Activated naive CD8-positive, alpha-beta T cell treated with anti-CD3 and anti-CD28 coated beads for 36 hours (primary cell): ENCODE results near the gene SH3BP1. TPM values are rescaled to one million over a fixed set of nuclear protein-coding genes. Genes with fewer than 3 reads are reported as not detected.

Experiments
- DNase-seq: peaks from one replicate; pipeline ENCODE4 v3.0.0; 2021
- H3K27ac Mint-ChIP-seq: one replicate; pipeline ENCODE4 v1.8.0; 2022; ENCODE audit warnings: mild to moderate bottlenecking, moderate library complexity, mixed read lengths
- H3K27me3 Mint-ChIP-seq: one replicate; pipeline ENCODE4 v1.8.0; 2022; ENCODE audit warnings: mild to moderate bottlenecking, mixed read lengths
- H3K36me3 Mint-ChIP-seq: one replicate; pipeline ENCODE4 v1.8.0; 2021; ENCODE audit warnings: mild to moderate bottlenecking, mixed read lengths
- H3K4me1 Mint-ChIP-seq: one replicate; pipeline ENCODE4 v1.8.0; 2021; ENCODE audit warnings: mixed read lengths
- H3K4me3 Mint-ChIP-seq: one replicate; pipeline ENCODE4 v1.8.0; 2022; ENCODE audit warnings: mild to moderate bottlenecking, moderate library complexity, mixed read lengths
- H3K9me3 Mint-ChIP-seq: one replicate; pipeline ENCODE4 v1.8.0; 2022; ENCODE audit warnings: mixed read lengths
- total RNA-seq, 2 experiments: library from RNA; stranded (reverse); gene quantifications; one replicate each; pipeline ENCODE4 v1.2.3, GENCODE V29; 2021

Gene SH3BP1
- total RNA-seq, 2 experiments from 2014 or later: 90.8 to 103 TPM

DNA sequence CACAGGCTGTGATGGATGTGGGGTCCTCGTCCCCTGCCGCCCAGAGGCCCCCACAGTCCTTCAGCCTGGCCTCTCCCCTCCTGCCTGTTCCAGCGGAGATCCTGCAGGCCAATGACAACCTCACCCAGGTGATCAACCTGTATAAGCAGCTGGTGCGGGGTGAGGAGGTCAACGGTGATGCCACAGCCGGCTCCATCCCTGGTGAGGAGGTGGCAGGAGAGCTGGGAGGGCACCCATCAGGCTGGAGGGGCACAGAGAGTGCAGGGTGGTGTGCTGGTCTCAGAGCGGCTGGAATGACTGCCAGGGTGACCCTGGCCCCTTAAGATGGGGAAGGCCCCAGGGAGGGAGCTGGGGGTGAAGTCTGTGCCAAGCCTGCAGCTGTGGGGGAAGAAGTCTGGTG, 14.6 kb upstream of the SH3BP1 start:
- no peak for DNase-seq
- no peaks in the 10 kb centered on the region for H3K27me3 Mint-ChIP-seq
- peaks cover 47% of the 10 kb centered on the region for H3K4me1 Mint-ChIP-seq
- H3K36me3 Mint-ChIP-seq: peaks cover 17% of the 10 kb centered on the region
- H3K27ac Mint-ChIP-seq: peak overlapping the region; percentile 95
- no peaks in the 10 kb centered on the region for H3K9me3 Mint-ChIP-seq
- H3K4me3 Mint-ChIP-seq: peak overlapping the region; percentile 10

DNA sequence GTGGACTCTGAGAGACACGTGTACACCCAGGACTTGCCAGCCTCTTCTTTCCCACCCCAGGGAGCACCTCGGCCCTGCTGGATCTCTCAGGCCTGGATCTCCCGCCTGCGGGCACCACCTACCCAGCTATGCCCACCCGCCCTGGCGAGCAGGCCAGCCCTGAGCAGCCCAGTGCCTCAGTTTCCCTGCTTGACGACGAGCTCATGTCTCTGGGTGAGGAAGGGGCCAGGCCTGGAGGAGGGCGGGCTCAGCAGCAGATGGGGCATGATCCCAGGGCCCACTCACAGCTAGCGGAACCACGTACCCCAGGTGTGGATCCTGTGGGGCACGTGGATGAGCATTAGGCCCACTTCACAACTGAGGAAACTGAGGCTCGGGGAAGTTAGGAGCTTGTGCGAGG, 13.7 kb upstream of the SH3BP1 start:
- no peak overlapping the region for H3K4me3 Mint-ChIP-seq
- H3K9me3 Mint-ChIP-seq: no peaks in the 10 kb centered on the region
- no peaks in the 10 kb centered on the region for H3K27me3 Mint-ChIP-seq
- peak overlapping the region; percentile 95 for H3K27ac Mint-ChIP-seq
- no peak for DNase-seq
- H3K36me3 Mint-ChIP-seq: peaks cover 16% of the 10 kb centered on the region
- peaks cover 47% of the 10 kb centered on the region for H3K4me1 Mint-ChIP-seq

DNA sequence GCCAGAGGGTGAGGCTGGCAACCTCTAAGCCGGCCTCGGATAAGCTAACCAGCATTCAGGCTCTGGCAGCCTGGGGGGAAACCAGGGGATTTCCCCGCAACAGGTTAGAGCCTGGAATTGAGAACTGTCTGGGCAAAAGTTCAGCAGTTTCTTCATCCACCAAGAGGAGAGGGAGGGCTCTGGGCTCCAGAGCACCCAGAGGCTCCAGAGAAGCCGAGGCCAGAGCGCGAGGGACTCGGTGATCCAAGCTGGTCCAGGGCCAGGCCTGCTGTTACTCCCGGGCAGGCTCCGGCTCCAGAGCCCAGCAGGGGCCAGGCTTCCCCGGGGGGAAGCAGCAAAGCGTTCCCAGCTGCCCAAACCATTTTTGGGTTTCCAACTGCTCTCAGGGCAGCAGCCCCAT, 13.3 kb upstream of the SH3BP1 start:
- Mint-ChIP-seq H3K9me3 (no peaks in the 10 kb centered on the region), H3K27me3 (no peaks in the 10 kb centered on the region), H3K4me3 (peak overlapping the region; percentile 14), H3K27ac (peak overlapping the region; percentile 95), H3K4me1 (peaks cover 47% of the 10 kb centered on the region), H3K36me3 (peaks cover 16% of the 10 kb centered on the region)
- DNase-seq: no peak

DNA sequence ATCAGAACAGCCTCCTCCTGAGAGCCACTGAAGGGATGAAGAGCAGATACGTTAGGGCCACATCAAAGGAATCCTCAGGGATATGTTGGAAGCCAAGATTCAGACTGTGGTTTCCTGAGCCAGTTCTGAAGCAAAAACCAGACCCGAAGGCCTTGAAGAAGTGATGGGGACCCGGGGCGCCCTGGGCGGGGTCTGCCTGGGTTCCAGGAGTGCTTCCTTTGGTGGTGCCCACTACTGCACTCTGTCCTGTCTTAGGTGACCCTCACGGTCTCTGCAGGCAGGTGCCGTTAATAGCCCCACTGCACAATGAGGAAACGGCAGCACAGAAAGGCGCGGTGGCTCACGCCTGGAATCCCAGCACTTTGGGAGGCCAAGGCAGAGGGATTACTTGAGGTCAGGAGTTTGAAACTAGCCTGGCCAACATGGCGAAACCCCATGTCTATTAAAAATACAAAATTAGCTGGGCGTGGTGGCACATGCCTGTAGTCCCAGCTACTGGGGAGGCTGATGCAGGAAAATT, 12.9 kb upstream of the SH3BP1 start:
- Mint-ChIP-seq H3K27ac (peak overlapping the region; percentile 95), H3K4me3 (peak overlapping the region; percentile 63), H3K9me3 (no peaks in the 10 kb centered on the region), H3K4me1 (peaks cover 52% of the 10 kb centered on the region), H3K36me3 (peaks cover 16% of the 10 kb centered on the region), H3K27me3 (no peaks in the 10 kb centered on the region)
- DNase-seq: no peak

DNA sequence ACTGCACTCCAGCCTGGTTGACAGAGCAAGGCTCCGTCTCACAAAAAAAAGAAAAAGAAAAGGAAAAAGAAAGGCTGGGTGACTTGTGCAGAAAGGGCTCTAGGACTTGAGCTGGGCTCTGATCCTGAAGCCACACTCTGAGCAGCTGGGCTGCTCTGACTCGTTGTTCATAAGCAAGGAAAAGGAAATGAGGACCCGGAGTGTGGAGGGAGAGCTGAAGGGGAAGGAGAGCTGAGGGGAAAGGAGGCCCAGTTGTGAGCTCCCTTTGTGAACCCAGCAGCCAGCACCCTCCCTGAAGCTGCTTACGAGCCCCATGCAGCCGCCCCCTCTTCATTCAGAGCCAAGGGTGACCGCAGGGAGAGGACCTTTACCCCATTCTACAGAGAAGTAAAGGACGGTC, 12.3 kb upstream of the SH3BP1 start:
- Mint-ChIP-seq H3K27me3 (no peaks in the 10 kb centered on the region), H3K9me3 (no peaks in the 10 kb centered on the region), H3K4me3 (peak overlapping the region; percentile 63), H3K4me1 (peaks cover 56% of the 10 kb centered on the region), H3K27ac (peak overlapping the region; percentile 95), H3K36me3 (peaks cover 21% of the 10 kb centered on the region)
- no peak for DNase-seq

DNA sequence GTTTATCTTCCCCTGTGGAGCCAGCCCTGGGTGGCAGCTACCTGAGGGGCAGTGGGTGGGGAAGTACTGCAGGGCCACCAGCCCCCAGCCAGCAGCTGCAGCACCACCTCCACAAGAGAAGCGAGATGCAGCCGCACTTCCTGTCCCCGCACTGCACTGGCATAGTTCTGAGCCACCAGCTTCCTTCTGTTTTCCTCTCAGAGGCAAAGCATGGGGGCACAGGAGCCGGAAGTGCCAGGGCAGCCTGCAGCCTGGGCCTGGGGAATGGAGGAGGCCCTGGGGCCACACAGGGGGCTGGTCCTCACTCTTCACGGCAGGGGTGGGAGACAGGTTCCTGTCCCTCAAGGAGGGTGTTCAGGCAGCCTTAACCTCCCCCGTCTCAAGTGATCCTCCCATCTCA, 11.9 kb upstream of the SH3BP1 start:
- peaks cover 59% of the 10 kb centered on the region for H3K4me1 Mint-ChIP-seq
- H3K4me3 Mint-ChIP-seq: peak overlapping the region; percentile 63
- H3K27me3 Mint-ChIP-seq: no peaks in the 10 kb centered on the region
- no peaks in the 10 kb centered on the region for H3K9me3 Mint-ChIP-seq
- H3K36me3 Mint-ChIP-seq: peaks cover 19% of the 10 kb centered on the region
- peak; percentile 50 for DNase-seq
- peak overlapping the region; percentile 95 for H3K27ac Mint-ChIP-seq

DNA sequence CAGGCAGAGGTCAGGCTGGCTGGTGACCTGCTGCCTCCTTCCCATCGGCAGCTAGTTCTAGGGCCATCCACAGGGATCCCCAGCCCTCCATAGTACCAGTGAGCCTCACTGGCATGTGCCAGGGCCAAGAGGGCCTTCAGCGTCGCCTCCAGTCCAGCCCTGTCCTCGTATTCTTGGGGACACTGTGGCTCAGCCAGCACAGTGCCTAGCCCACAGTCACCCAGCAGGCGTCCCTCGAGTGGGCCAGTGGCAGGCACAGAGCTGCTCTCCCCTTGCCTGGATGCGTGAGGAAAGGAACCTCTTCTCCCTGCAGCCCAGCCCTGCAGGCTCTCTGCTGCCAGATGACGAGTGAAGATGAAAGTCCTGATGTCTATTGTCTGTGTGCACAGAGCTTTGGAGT, 10.6 kb upstream of the SH3BP1 start:
- peaks cover 65% of the 10 kb centered on the region for H3K4me1 Mint-ChIP-seq
- H3K4me3 Mint-ChIP-seq: no peak overlapping the region
- H3K27me3 Mint-ChIP-seq: no peaks in the 10 kb centered on the region
- H3K27ac Mint-ChIP-seq: peak overlapping the region; percentile 95
- peaks cover 16% of the 10 kb centered on the region for H3K36me3 Mint-ChIP-seq
- H3K9me3 Mint-ChIP-seq: no peaks in the 10 kb centered on the region
- no peak for DNase-seq

DNA sequence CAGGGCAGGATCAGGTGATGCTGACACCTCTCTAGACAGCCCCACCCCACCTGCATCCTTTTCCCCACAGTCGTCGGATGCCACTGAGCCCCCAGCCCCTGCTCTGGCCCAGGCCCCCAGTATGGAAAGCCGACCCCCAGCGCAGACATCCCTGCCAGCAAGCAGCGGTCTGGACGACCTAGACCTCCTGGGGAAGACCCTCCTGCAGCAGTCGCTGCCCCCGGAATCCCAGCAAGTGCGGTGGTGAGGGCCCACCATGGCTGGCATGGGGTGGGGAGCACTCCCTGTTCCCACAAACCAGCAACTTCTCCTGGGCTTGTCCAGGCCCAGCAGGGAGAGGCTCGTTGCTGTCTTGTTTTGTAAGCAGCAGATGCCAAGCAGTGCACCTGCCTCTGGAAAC, 9.5 kb upstream of the SH3BP1 start:
- no peaks in the 10 kb centered on the region for H3K9me3 Mint-ChIP-seq
- peaks cover 14% of the 10 kb centered on the region for H3K36me3 Mint-ChIP-seq
- no peak overlapping the region for H3K4me3 Mint-ChIP-seq
- no peak overlapping the region for H3K27ac Mint-ChIP-seq
- peaks cover 66% of the 10 kb centered on the region for H3K4me1 Mint-ChIP-seq
- DNase-seq: no peak
- no peaks in the 10 kb centered on the region for H3K27me3 Mint-ChIP-seq

DNA sequence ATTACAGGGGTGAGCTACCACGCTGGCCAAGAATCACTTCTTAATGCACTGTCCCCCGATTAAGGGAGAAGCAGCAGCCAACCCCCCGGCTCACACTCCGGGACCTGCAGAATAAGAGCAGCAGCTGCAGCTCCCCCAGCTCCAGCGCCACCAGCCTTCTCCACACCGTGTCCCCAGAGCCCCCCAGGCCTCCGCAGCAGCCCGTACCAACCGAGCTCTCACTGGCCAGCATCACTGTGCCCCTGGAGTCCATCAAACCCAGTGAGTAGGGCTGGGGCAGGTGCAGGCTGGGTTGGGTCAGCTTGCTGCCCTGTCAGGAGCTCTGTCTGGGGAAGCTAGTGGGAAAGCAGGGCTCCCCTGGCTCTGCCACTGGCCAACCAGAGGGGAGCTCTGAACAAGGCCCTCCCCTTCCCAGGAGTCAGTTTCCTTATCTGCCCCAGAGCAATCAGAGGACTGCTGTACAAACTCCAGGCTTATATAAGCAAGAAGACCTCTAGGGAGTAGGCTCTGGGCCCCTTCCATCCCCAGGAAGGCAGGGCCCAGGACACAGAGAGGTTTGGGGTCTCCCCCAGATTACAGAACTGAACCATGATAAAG, 8.5 kb upstream of the SH3BP1 start:
- Mint-ChIP-seq H3K27ac (peak overlapping the region; percentile 66), H3K4me3 (no peak overlapping the region), H3K4me1 (peaks cover 64% of the 10 kb centered on the region), H3K9me3 (no peaks in the 10 kb centered on the region), H3K27me3 (no peaks in the 10 kb centered on the region), H3K36me3 (peaks cover 10% of the 10 kb centered on the region)
- no peak for DNase-seq

DNA sequence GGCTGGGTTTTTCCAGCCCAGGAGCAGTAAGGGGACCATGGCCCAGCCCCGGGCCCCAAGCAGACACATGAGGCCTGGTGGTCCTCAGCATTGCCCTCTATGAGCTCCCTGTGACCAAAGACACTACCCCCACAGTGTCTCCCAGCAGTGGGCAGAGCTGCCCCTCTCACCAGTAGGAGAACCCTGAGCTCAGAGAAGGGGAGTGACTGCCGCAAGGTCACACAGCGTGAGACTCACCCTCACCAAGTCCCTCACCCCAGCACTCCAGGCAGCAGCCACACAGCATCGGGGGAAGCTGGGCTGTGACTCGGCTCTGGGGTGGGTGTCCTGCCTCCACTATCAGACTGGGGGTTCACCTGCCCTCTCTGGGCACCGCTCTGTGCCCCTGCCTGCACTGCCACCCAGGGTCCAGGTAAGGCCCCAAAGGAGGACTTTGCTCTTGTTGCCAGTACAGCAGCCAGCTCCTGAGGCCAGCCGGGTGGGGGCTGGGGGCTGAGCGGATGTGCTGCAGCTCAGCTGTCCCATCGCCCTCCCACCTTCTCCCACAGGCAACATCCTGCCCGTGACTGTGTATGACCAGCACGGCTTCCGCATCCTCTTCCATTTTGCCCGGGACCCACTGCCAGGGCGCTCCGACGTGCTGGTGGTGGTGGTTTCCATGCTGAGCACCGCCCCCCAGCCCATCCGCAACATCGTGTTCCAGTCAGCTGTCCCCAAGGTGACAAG, 7.9 kb upstream of the SH3BP1 start:
- H3K27ac Mint-ChIP-seq: peak overlapping the region; percentile 92
- no peaks in the 10 kb centered on the region for H3K9me3 Mint-ChIP-seq
- DNase-seq: peak; percentile 43
- no peaks in the 10 kb centered on the region for H3K27me3 Mint-ChIP-seq
- H3K4me1 Mint-ChIP-seq: peaks cover 64% of the 10 kb centered on the region
- H3K36me3 Mint-ChIP-seq: peaks cover 9% of the 10 kb centered on the region
- peak overlapping the region; percentile 63 for H3K4me3 Mint-ChIP-seq

DNA sequence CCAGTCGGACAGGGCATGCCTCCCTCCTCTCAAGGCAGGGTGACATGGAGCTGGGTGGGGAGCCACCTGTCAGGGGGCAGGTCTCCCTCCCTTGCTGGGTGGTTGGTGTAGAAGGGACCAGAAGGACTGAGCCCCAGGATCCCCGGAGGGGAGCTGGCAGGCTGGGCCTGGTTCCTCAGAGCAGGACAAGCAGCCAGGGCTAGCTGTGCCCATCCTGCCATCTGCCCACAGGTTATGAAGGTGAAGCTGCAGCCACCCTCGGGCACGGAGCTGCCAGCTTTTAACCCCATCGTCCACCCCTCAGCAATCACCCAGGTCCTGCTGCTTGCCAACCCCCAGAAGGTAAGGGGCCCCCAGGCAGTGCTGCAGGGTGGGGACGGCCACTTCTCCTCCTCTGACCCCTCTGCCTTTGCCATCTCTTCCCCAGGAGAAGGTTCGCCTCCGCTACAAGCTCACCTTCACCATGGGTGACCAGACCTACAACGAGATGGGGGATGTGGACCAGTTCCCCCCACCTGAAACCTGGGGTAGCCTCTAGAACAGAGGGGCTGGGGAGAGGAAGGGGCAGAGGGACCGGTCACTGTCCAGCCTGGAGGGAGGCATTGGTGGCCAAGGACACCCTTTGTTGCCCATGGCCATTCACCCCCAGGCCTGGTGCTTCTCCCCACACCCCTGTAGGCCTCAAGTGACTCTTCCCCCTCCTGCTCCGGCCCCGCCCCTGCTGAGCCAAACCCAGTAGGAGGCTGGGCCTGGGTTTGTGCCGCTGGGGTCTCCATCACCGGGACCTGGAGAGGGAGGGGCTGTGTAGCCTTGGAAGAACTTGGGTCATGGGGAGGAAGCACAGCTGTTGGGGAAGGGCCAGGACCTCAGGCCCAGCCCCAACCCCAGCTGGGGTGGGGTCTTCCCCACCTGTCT, 7.0 kb upstream of the SH3BP1 start:
- H3K4me3 Mint-ChIP-seq: peak overlapping the region; percentile 63
- DNase-seq: peak; percentile 60
- peaks cover 64% of the 10 kb centered on the region for H3K4me1 Mint-ChIP-seq
- H3K27ac Mint-ChIP-seq: peak overlapping the region; percentile 92
- no peaks in the 10 kb centered on the region for H3K9me3 Mint-ChIP-seq
- H3K36me3 Mint-ChIP-seq: peaks cover 8% of the 10 kb centered on the region
- no peaks in the 10 kb centered on the region for H3K27me3 Mint-ChIP-seq

DNA sequence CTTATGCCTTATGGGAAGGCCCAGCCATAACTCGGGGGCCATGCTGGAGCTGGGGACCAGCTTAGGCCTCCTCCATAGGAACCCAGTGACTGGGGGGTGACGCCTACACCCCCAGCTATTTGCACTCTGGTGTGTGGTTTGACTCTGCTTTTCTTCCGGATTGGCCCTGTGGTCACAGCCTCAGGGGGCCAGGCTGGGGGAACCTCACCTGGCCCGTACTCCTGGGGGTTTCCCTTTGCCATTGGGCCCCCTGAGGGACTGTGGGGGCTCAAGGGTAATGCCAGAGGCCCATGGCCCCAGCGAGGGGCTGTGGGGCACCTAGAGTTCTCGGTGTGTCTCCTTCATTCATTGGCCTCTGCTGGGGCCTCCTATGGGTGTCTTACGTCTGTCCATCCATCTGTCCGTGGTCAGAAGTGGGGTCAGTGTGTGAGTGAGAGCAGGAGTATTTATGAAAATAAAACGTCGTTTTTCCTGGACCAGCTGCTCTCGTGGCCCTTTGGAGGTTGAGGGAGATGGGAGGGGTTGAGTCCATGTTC, 6.3 kb upstream of the SH3BP1 start:
- peaks cover 66% of the 10 kb centered on the region for H3K4me1 Mint-ChIP-seq
- H3K36me3 Mint-ChIP-seq: peaks cover 8% of the 10 kb centered on the region
- peak overlapping the region; percentile 63 for H3K4me3 Mint-ChIP-seq
- peak overlapping the region; percentile 92 for H3K27ac Mint-ChIP-seq
- H3K9me3 Mint-ChIP-seq: no peaks in the 10 kb centered on the region
- peak; percentile 81 for DNase-seq
- H3K27me3 Mint-ChIP-seq: no peaks in the 10 kb centered on the region

DNA sequence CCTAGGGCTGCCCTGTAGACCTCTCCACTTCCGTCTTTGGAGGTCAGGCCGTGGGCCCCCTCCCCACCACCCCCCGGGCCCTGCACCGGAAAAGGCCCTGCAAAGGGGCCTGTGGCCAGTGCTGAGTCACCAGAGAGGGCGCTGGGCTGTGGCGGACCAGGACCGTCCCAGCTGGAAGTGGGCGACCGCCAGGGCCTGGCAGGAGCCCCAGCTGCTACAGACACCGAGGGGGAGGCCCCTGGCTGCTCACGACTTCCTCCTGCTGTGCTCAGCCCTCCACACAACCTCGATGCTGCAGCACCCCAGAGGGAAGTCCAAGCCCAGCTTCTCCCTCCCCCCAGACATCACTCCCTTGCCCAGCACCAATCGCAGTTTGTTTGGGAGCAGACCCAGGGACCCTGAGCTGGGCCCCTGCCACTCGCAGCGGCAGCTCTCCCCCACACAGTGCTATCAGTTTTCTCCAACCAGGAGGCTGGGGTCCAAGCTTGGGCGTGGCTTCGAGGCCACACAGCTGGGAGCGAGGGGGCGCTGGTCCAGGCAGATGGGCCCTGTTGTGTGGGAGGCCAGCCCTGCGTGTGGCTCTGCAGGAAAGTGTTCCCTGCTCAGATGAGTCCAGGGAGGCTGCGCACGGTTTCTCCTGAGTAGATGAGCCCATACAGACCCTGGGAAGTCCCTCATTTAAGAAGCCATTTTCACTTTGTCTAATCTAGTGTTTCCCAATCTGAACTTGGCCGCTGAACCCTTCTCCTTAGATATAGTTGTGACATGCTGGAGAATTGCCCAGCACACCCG, 5.6 kb upstream of the SH3BP1 start:
- H3K27ac Mint-ChIP-seq: peak overlapping the region; percentile 92
- H3K36me3 Mint-ChIP-seq: peaks cover 8% of the 10 kb centered on the region
- H3K9me3 Mint-ChIP-seq: no peaks in the 10 kb centered on the region
- H3K4me3 Mint-ChIP-seq: peak overlapping the region; percentile 66
- no peaks in the 10 kb centered on the region for H3K27me3 Mint-ChIP-seq
- DNase-seq: peak; percentile 81
- peaks cover 69% of the 10 kb centered on the region for H3K4me1 Mint-ChIP-seq

DNA sequence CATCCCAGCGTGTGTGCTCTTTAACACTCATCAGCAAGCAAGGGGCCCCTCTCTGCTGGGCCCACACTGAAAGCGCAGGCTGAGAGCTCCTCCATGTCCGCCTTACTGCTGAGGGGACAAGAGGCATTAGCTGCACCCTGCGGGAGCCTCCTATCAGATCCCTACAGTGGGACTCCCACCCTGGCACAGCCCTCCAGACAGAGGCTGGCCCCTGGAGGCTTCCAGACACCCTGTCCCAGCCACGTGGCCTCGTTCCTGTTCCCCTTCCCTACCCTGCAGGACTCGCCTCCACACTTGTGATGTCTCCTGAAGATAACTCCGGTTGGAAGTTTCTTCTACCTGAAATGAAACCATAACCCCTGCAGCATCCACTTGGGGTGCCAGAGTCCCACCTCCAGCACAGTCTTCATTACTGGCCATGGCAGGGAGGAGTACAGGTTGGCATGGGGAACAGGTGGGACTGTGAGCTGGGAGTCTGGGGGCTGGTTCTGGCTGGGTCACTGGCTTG, 5.0 kb upstream of the SH3BP1 start:
- no peak for DNase-seq
- Mint-ChIP-seq H3K27ac (peak overlapping the region; percentile 92), H3K4me3 (peak overlapping the region; percentile 66), H3K36me3 (peaks cover 8% of the 10 kb centered on the region), H3K9me3 (no peaks in the 10 kb centered on the region), H3K27me3 (no peaks in the 10 kb centered on the region), H3K4me1 (peaks cover 71% of the 10 kb centered on the region)
